ENCODE measurements around the gene TMEM101. TPM values are rescaled to one million over a fixed set of nuclear protein-coding genes. Genes with fewer than 3 reads are reported as not detected.

TMEM101 gene
- total and polyA plus RNA-seq, 7 donors, result 14.1 to 42.9 (median 25.3) TPM

DNA sequence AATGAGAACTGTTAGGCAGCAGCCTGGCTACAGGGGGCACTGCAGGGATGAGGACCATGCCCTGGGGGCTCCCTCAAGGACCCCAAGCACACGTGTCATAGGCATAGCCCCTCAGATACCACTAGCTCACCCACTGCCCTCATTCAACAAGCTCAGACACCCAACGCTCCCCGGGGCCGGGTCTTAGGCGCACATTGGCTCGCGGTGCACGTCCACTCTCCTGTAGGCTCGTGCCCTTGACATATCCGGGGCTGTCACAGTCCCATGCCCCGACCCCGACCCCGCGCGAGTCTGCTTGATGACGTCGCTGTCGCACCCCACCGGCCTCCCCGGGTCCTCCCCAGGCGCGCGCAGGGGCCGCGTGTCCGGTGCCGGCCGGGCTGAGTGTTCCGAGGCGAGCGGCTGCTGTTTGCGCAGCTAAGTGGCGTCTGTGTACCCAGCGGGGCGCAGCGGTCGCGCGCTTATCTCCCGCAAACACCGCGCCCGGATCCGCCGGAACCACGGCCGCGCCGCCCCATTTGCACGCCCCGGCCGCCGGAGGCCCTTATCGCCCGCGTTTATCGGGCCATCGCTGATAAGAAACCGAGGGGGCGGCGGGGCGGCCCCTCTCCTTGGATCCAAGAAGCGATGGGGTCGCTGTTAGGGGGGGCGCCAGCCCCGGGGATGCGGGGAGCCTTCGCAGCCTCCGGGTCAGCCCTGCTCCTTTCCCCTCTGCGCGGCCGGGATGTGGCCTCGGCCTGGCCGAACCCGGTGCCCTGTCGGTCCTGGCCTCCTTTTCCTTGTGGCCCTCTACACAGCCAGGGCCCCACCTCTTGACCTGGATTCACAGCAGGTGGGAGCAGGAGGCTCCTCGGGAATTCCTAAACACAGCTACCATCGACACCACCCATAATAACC, 31.0 kb downstream of the TMEM101 start:
- Histone ChIP-seq H3K4me3 (peak overlapping the region in 3 of 4 donors; percentile 23 to 47 (median 44)), H3K9me3 (no peaks in the 10 kb centered on the region), H3K4me1 (peaks cover 0 to 12% (median 9%) of the 10 kb centered on the region in 4 donors), H3K27ac (no peak overlapping the region), H3K27me3 (peaks cover 19 to 76% (median 33%) of the 10 kb centered on the region in 3 donors), H3K36me3 (no peaks in the 10 kb centered on the region)
- 1 to 4% methylated on average over 78 of the region's 78 CpGs for WGBS, 2 donors
- intact Hi-C loops (cut with DNase I), result no loop called here
- peak; percentile 68 for DNase-seq
- TF ChIP-seq POLR2A (IDR thresholded peaks at IDR 0.05) (no peak), EP300 (IDR thresholded peaks at IDR 0.05) (no peak), POLR2AphosphoS5 (IDR thresholded peaks at IDR 0.05) (no peak)
- TF ChIP-seq, protein P1, sequence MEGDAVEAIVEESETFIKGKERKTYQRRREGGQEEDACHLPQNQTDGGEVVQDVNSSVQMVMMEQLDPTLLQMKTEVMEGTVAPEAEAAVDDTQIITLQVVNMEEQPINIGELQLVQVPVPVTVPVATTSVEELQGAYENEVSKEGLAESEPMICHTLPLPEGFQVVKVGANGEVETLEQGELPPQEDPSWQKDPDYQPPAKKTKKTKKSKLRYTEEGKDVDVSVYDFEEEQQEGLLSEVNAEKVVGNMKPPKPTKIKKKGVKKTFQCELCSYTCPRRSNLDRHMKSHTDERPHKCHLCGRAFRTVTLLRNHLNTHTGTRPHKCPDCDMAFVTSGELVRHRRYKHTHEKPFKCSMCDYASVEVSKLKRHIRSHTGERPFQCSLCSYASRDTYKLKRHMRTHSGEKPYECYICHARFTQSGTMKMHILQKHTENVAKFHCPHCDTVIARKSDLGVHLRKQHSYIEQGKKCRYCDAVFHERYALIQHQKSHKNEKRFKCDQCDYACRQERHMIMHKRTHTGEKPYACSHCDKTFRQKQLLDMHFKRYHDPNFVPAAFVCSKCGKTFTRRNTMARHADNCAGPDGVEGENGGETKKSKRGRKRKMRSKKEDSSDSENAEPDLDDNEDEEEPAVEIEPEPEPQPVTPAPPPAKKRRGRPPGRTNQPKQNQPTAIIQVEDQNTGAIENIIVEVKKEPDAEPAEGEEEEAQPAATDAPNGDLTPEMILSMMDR (IDR thresholded peaks at IDR 0.05), result no peak

DNA sequence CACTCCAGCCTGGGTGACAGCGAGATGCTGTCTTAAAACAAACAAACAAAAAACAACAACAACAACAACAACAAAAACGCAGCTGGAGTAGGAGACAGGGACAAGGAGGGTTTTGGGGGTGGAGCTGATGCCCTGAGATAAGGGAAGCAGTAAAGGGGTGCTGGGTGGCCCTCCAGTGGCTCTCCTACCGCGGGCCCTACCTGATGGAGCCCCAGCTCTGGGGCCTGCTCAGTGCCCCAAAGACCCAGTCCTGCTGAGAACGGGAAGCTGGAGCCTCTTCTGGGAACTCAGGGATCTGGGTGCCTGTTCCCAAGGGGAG, 31.6 kb downstream of the TMEM101 start:
- Histone ChIP-seq H3K36me3 (no peaks in the 10 kb centered on the region), H3K27me3 (peaks cover 19 to 76% (median 33%) of the 10 kb centered on the region in 3 donors), H3K27ac (no peak overlapping the region), H3K4me1 (peaks cover 0 to 12% (median 9%) of the 10 kb centered on the region in 4 donors), H3K4me3 (no peak overlapping the region), H3K9me3 (no peaks in the 10 kb centered on the region)
- TF ChIP-seq, protein P1 (IDR thresholded peaks at IDR 0.05), result no peak
- no peak for TF ChIP-seq EP300 (IDR thresholded peaks at IDR 0.05)
- no peak for TF ChIP-seq POLR2AphosphoS5 (IDR thresholded peaks at IDR 0.05)
- TF ChIP-seq POLR2A (IDR thresholded peaks at IDR 0.05), result no peak
- WGBS, 2 donors, result 7 to 17% methylated on average over 5 of the region's 5 CpGs
- intact Hi-C loops (cut with DNase I), result no loop called here
- no peak for DNase-seq

DNA sequence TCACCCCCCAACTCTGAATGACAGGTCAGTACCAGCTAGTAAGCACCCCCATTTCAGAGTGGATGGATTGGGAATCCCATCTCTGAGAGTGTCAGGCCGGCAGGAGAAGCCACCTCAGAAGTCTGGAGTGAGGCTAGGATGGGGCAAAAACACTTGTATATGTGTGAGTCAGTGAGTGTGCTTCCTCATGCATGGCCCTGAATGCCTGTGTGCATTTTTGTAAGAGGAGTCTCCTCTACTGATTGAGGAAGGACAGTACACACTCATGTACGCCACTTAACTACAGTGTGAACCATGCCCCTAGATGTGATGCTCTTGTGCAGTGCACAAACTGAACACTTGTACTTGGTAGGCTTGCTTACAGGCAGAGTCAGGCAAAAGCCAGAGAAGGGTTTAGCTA, 32.6 kb downstream of the TMEM101 start:
- TF ChIP-seq EP300 (IDR thresholded peaks at IDR 0.05), result no peak
- TF ChIP-seq POLR2AphosphoS5 (IDR thresholded peaks at IDR 0.05), result no peak
- TF ChIP-seq, protein P1 (IDR thresholded peaks at IDR 0.05), result no peak
- TF ChIP-seq POLR2A (IDR thresholded peaks at IDR 0.05), result no peak
- Histone ChIP-seq H3K36me3 (no peaks in the 10 kb centered on the region), H3K4me1 (peaks cover 0 to 12% (median 9%) of the 10 kb centered on the region in 4 donors), H3K4me3 (no peak overlapping the region), H3K27ac (no peak overlapping the region), H3K9me3 (no peaks in the 10 kb centered on the region), H3K27me3 (peaks cover 19 to 72% (median 28%) of the 10 kb centered on the region in 3 donors)
- intact Hi-C loops (cut with DNase I), result no loop called here
- no peak for DNase-seq
- 77 to 90% methylated on average over 2 of the region's 2 CpGs for WGBS, 2 donors

DNA sequence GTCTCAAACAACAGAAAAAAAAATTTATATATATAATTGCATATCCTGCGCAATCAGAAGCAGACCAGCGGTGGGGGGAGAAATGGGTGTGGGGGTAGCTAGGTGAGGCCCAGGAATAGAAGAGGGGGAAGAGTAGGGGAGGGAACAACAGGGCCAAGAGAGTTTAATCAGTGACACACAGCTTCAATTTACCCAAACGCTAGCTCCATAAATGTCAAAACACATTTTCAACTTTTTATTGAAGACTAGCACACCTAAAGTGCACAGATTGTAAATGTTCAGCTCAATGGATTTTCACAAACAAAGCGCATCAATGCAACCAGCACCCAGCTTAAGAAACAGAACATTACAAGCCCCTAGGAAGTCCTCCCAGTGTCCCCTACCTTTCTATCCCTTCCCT, 35.1 kb downstream of the TMEM101 start:
- no peak for DNase-seq
- Histone ChIP-seq H3K4me1 (peaks cover 0 to 12% (median 9%) of the 10 kb centered on the region in 4 donors), H3K4me3 (no peak overlapping the region), H3K27ac (no peak overlapping the region), H3K36me3 (no peaks in the 10 kb centered on the region), H3K9me3 (no peaks in the 10 kb centered on the region), H3K27me3 (peaks cover 19 to 57% (median 28%) of the 10 kb centered on the region in 3 donors)
- WGBS, 2 donors, result 46 to 68% methylated on average over 4 of the region's 4 CpGs
- TF ChIP-seq, protein P1 (IDR thresholded peaks at IDR 0.05), result no peak
- TF ChIP-seq EP300 (IDR thresholded peaks at IDR 0.05), result no peak
- TF ChIP-seq POLR2A (IDR thresholded peaks at IDR 0.05), result no peak
- no peak for TF ChIP-seq POLR2AphosphoS5 (IDR thresholded peaks at IDR 0.05)
- intact Hi-C loops (cut with DNase I), result no loop called here
